Liver (tissue), 3 donors: ENCODE data around the gene SNX3.

Experiments used
- CTCF ChIP-seq: fragments of 150-350 bp; IDR thresholded peaks from 2 replicates; pipeline ENCODE4 v1.5.1; 2017; ENCODE audit warnings: improper control_type of control experiment, low read depth, low read length; ENCODE audit not compliant: missing input control
- GABPA ChIP-seq, 2 donors: IDR thresholded peaks in 1 of 2; conservative IDR thresholded peaks in 1 of 2; 2 replicates each; pipeline ENCODE4 v1.6.1; 2016; ENCODE audit warnings: antibody characterized with exemption in 2 of 2, mild to moderate bottlenecking in 1 of 2, moderate library complexity in 1 of 2
- NR2F2 ChIP-seq: IDR thresholded peaks from 2 replicates; pipeline ENCODE4 v1.6.1; 2016; ENCODE audit warnings: antibody characterized with exemption
- RAD21 ChIP-seq, 2 donors: IDR thresholded peaks; 2 replicates each; pipeline ENCODE4 v1.6.1; 2016; ENCODE audit warnings: antibody characterized with exemption in 2 of 2, mild to moderate bottlenecking in 2 of 2
- REST ChIP-seq: IDR thresholded peaks from 2 replicates; pipeline ENCODE4 v1.6.1; 2016; ENCODE audit warnings: antibody characterized with exemption, mild to moderate bottlenecking
- YY1 ChIP-seq: IDR thresholded peaks from 2 replicates; pipeline ENCODE4 v1.6.1; 2016; ENCODE audit warnings: antibody characterized with exemption, mild to moderate bottlenecking
- donor health status: healthy.
- donor health status: healthy.

GRCh38 chr6:108164815-108165706 is 95.8 kb downstream of the SNX3 start:
- TF ChIP-seq CTCF, result no peak
- TF ChIP-seq REST, result no peak
- TF ChIP-seq GABPA (IDR thresholded peaks at IDR 0.05 in 1 of 2, conservative IDR thresholded peaks at IDR 0.05 in 1 of 2), result no peak
- TF ChIP-seq RAD21 (IDR thresholded peaks at IDR 0.05), result no peak
- TF ChIP-seq YY1, result no peak
- TF ChIP-seq NR2F2, result no peak
